ENCODE measurements around the gene HSP90AB1.

The HSP90AB1 gene

DNA sequence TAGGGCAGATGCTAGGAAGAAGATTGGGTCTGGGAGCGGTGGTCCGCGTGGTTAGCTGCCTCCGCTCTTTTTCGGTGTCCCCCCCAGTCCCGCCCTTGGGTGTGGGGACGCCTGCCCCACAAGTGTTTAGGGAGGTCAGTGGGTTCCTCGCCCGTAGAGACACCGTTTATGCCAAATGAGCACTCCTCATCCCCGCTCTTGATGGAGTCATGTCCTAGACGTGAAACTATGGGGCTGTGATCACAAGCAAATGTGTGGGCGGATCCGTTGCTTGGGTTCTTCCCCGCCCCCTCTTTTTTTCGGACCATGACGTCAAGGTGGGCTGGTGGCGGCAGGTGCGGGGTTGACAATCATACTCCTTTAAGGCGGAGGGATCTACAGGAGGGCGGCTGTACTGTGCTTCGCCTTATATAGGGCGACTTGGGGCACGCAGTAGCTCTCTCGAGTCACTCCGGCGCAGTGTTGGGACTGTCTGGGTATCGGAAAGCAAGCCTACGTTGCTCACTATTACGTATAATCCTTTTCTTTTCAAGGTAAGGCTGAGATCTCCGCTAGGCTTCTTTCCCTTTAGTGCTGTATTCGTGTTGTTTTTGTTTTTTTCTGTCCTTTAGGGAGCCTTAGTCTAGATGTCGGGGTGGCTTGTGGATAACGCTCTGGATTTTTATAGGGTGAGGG lies at the start of gene HSP90AB1:
Gene HSP90AB1, plus strand, starts transcription at position 439 of the 675 bp plus-strand sequence. CDS start 1,529 bp downstream, outside the sequence.
- H3K9ac ChIP-seq (ENCODE audit: low read length): peak within 1 kb of the TSS; percentile 92
- peaks cover 17% of the 10 kb centered on the region for H3K4me1 ChIP-seq (ENCODE audit: control insufficient read depth, low read depth, low read length)
- peak within 1 kb of the TSS; percentile 84 for H3K4me3 ChIP-seq (ENCODE audit: low read length)
- H3K27ac ChIP-seq (ENCODE audit: low read length): peak within 1 kb of the TSS; percentile 79
- H3K27me3 ChIP-seq (ENCODE audit: control insufficient read depth, insufficient read depth, low read length): peaks cover 4% of the 10 kb centered on the region
- peaks cover 39% of the 10 kb centered on the region for H3K36me3 ChIP-seq (ENCODE audit: control insufficient read depth, low read depth, low read length)
- H3K9me3 ChIP-seq (ENCODE audit: control insufficient read depth, low read depth, low read length): no peaks in the 10 kb centered on the region

DNA sequence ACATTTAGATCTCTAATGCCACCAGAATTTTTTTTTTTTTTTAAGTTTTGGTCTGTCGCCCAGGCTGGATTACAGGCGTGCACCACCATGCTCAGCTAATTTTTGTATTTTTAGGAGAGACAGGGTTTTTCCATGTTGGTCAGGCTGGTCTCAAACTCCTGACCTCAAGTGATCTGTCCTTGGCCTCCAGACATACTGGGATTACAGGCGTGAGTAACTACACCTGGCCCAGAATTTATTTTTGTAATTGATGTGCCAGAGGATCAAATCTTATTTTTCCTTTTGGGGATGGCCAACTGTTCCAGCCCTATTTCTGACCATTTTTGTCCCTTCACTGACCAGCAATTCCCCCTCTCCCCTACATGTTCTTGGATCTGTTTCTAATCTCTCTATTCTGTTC lies 48.2 kb upstream of the HSP90AB1 start:
- Histone ChIP-seq H3K9ac (ENCODE audit: low read length) (no peak overlapping the region), H3K27me3 (ENCODE audit: control insufficient read depth, insufficient read depth, low read length) (no peaks in the 10 kb centered on the region), H3K36me3 (ENCODE audit: control insufficient read depth, low read depth, low read length) (no peaks in the 10 kb centered on the region), H3K4me3 (ENCODE audit: low read length) (no peak overlapping the region), H3K4me1 (ENCODE audit: control insufficient read depth, low read depth, low read length) (peaks cover 30% of the 10 kb centered on the region), H3K27ac (ENCODE audit: low read length) (no peak overlapping the region), H3K9me3 (ENCODE audit: control insufficient read depth, low read depth, low read length) (no peaks in the 10 kb centered on the region)

DNA sequence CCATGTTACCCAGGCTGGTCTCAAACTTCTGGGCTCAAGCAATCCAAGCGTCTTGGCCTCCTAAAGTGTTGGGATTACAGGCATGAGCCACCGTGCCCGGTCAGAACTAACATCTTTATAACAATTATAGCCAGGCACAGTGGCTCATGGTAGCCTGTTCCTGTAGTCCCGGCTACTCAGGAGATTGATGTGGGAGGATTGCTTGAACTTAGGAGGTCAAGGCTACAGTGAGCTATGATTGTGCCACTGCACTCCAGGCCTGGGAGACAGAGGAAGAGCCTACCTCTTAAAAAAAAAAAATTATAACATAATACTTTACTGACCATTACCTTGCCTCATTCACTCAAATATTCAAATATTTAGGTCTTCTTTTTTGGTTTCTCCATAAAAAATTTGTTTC lies 47.0 kb upstream of the HSP90AB1 start:
- Histone ChIP-seq H3K27me3 (ENCODE audit: control insufficient read depth, insufficient read depth, low read length) (no peaks in the 10 kb centered on the region), H3K4me3 (ENCODE audit: low read length) (no peak overlapping the region), H3K9me3 (ENCODE audit: control insufficient read depth, low read depth, low read length) (no peaks in the 10 kb centered on the region), H3K4me1 (ENCODE audit: control insufficient read depth, low read depth, low read length) (peaks cover 38% of the 10 kb centered on the region), H3K9ac (ENCODE audit: low read length) (no peak overlapping the region), H3K36me3 (ENCODE audit: control insufficient read depth, low read depth, low read length) (no peaks in the 10 kb centered on the region), H3K27ac (ENCODE audit: low read length) (no peak overlapping the region)

DNA sequence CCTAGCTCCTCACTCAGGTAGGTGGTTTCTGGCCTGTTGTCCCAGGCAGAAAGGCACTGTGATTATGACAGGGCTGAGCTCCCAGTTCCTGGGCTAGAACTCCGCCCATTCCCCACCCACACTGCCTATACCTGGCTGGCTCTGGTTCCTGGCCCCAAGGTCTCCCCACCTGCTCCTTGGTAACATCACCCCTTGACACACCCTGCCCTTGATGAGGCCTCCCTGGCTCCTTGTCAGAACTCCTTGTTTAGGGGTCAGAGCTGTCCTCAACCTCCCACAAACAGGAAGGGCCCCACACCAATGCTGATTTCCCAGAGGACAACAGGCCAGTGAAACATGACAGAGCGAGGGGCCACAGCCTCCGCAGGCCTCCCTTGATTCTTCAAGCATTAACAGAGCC lies 45.7 kb upstream of the HSP90AB1 start:
- H3K9ac ChIP-seq (ENCODE audit: low read length): no peak overlapping the region
- no peaks in the 10 kb centered on the region for H3K9me3 ChIP-seq (ENCODE audit: control insufficient read depth, low read depth, low read length)
- H3K4me3 ChIP-seq (ENCODE audit: low read length): no peak overlapping the region
- H3K4me1 ChIP-seq (ENCODE audit: control insufficient read depth, low read depth, low read length): peaks cover 38% of the 10 kb centered on the region
- H3K27me3 ChIP-seq (ENCODE audit: control insufficient read depth, insufficient read depth, low read length): no peaks in the 10 kb centered on the region
- no peak overlapping the region for H3K27ac ChIP-seq (ENCODE audit: low read length)
- no peaks in the 10 kb centered on the region for H3K36me3 ChIP-seq (ENCODE audit: control insufficient read depth, low read depth, low read length)

DNA sequence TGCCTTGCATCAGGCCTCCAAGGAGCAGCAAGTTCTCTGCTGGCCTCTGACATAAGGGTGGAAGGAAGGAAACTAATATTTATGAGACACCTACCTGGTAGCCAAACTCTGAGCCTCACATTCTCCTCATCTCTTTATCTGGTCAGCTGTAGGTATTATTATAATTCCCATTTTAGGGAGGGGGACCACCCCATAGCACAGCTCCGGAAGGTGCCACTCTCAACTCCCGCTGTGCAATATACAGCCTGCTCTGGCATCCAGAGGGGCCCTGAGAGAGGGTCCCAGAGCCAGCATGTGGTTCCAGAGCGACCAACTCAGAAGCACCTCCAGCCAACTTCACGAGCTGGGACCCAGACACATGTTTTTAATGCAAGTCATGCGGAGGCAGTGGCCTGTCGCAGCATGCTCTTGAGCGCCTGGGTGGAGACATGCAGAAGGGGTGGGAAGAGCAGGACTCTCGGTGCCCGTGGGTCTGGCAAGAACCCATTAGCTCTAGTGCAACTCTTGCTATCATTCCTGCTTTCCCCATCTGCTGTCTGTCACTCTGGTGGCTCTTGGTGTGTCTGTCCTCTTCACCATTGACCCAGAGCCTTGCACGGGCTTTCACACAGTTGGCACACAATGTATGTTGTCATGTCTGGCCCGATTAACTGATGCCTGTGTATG lies 45.1 kb upstream of the HSP90AB1 start:
- peak overlapping the region; percentile 41 for H3K9ac ChIP-seq (ENCODE audit: low read length)

DNA sequence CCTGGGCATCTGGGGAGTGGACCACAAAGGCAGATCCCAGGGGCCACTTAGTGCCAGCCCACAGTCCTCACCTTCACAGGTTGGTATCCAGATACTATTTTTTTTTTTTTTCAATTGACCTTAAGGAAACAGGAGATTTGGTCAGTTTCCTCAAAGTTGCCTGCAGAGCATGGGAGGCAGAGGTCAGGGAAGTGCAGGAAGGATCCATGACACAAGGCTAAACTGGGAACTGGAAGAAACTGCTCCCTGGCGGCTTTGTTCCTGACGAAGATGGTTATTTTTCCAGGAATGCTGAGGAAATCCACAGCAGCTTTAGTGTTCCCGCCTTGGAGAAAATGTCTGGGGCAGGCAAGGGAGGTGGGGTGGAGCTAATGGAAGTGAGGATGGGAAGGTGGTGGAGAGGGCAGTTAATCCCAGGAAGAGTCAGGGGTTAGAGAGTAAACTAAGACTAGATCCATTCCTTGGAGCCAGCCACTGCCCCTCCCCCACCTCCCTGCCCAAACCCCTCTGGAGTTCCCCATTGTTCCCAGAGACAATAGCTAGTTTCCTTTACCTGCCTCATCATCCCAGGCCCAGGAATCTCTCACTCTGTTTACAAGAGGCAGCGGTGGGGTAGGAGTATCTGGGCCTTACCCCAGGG lies 44.4 kb upstream of the HSP90AB1 start:
- no peaks in the 10 kb centered on the region for H3K36me3 ChIP-seq (ENCODE audit: control insufficient read depth, low read depth, low read length)
- H3K27ac ChIP-seq (ENCODE audit: low read length): peak overlapping the region; percentile 66
- peaks cover 49% of the 10 kb centered on the region for H3K4me1 ChIP-seq (ENCODE audit: control insufficient read depth, low read depth, low read length)
- no peaks in the 10 kb centered on the region for H3K27me3 ChIP-seq (ENCODE audit: control insufficient read depth, insufficient read depth, low read length)
- H3K4me3 ChIP-seq (ENCODE audit: low read length): peak overlapping the region; percentile 3
- H3K9ac ChIP-seq (ENCODE audit: low read length): peak overlapping the region; percentile 41
- no peaks in the 10 kb centered on the region for H3K9me3 ChIP-seq (ENCODE audit: control insufficient read depth, low read depth, low read length)

More for the DNA sequence above, 45.1 kb upstream of the HSP90AB1 start:
- H3K36me3 ChIP-seq (ENCODE audit: control insufficient read depth, low read depth, low read length): no peaks in the 10 kb centered on the region
- H3K27me3 ChIP-seq (ENCODE audit: control insufficient read depth, insufficient read depth, low read length): no peaks in the 10 kb centered on the region
- peak overlapping the region; percentile 66 for H3K27ac ChIP-seq (ENCODE audit: low read length)
- no peak overlapping the region for H3K4me3 ChIP-seq (ENCODE audit: low read length)
- H3K4me1 ChIP-seq (ENCODE audit: control insufficient read depth, low read depth, low read length): peaks cover 44% of the 10 kb centered on the region
- no peaks in the 10 kb centered on the region for H3K9me3 ChIP-seq (ENCODE audit: control insufficient read depth, low read depth, low read length)

- H3K9me3 ChIP-seq (ENCODE audit: control insufficient read depth, low read depth, low read length): no peaks in the 10 kb centered on the region
- H3K4me1 ChIP-seq (ENCODE audit: control insufficient read depth, low read depth, low read length): peaks cover 49% of the 10 kb centered on the region
- H3K9ac ChIP-seq (ENCODE audit: low read length): peak overlapping the region; percentile 34
- H3K4me3 ChIP-seq (ENCODE audit: low read length): peak overlapping the region; percentile 3
- H3K27ac ChIP-seq (ENCODE audit: low read length): peak overlapping the region; percentile 66
- no peaks in the 10 kb centered on the region for H3K27me3 ChIP-seq (ENCODE audit: control insufficient read depth, insufficient read depth, low read length)
- no peaks in the 10 kb centered on the region for H3K36me3 ChIP-seq (ENCODE audit: control insufficient read depth, low read depth, low read length)
Observed at GRCh38 chr6:44202972-44203750, 43.7 kb upstream of the HSP90AB1 start.

- Histone ChIP-seq H3K4me3 (ENCODE audit: low read length) (no peak overlapping the region), H3K4me1 (ENCODE audit: control insufficient read depth, low read depth, low read length) (peaks cover 49% of the 10 kb centered on the region), H3K36me3 (ENCODE audit: control insufficient read depth, low read depth, low read length) (no peaks in the 10 kb centered on the region), H3K9ac (ENCODE audit: low read length) (no peak overlapping the region), H3K9me3 (ENCODE audit: control insufficient read depth, low read depth, low read length) (no peaks in the 10 kb centered on the region), H3K27me3 (ENCODE audit: control insufficient read depth, insufficient read depth, low read length) (no peaks in the 10 kb centered on the region), H3K27ac (ENCODE audit: low read length) (no peak overlapping the region)
Observed at GRCh38 chr6:44203955-44204354, 42.9 kb upstream of the HSP90AB1 start.

DNA sequence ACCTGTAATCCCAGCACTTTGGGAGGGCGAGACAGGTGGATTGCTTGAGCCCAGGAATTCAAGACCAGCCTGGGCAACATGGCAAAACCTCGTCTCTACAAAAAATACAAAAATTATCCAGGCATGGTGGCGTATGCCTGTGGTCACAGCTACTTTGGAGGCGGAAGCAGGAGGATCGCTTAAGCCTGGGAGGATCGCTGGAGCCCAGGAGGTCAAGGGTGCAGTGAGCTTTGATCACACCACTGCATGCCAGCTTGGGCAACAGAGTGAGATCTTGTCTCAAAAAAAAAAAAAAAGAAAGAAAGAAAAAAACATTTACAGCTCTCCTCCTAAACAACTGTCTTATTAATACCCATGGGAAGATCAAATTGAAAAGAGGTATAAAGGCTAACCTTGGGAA lies 38.9 kb upstream of the HSP90AB1 start:
- H3K36me3 ChIP-seq (ENCODE audit: control insufficient read depth, low read depth, low read length): no peaks in the 10 kb centered on the region
- no peak overlapping the region for H3K9ac ChIP-seq (ENCODE audit: low read length)
- H3K27ac ChIP-seq (ENCODE audit: low read length): no peak overlapping the region
- H3K4me3 ChIP-seq (ENCODE audit: low read length): no peak overlapping the region
- H3K9me3 ChIP-seq (ENCODE audit: control insufficient read depth, low read depth, low read length): no peaks in the 10 kb centered on the region
- no peaks in the 10 kb centered on the region for H3K27me3 ChIP-seq (ENCODE audit: control insufficient read depth, insufficient read depth, low read length)
- H3K4me1 ChIP-seq (ENCODE audit: control insufficient read depth, low read depth, low read length): peaks cover 25% of the 10 kb centered on the region

GRCh38 chr6:44211284-44211683 lies 35.6 kb upstream of the HSP90AB1 start:
- no peak overlapping the region for H3K27ac ChIP-seq (ENCODE audit: low read length)
- peaks cover 10% of the 10 kb centered on the region for H3K4me1 ChIP-seq (ENCODE audit: control insufficient read depth, low read depth, low read length)
- H3K4me3 ChIP-seq (ENCODE audit: low read length): no peak overlapping the region
- H3K27me3 ChIP-seq (ENCODE audit: control insufficient read depth, insufficient read depth, low read length): no peaks in the 10 kb centered on the region
- H3K9me3 ChIP-seq (ENCODE audit: control insufficient read depth, low read depth, low read length): no peaks in the 10 kb centered on the region
- H3K9ac ChIP-seq (ENCODE audit: low read length): no peak overlapping the region
- no peaks in the 10 kb centered on the region for H3K36me3 ChIP-seq (ENCODE audit: control insufficient read depth, low read depth, low read length)

DNA sequence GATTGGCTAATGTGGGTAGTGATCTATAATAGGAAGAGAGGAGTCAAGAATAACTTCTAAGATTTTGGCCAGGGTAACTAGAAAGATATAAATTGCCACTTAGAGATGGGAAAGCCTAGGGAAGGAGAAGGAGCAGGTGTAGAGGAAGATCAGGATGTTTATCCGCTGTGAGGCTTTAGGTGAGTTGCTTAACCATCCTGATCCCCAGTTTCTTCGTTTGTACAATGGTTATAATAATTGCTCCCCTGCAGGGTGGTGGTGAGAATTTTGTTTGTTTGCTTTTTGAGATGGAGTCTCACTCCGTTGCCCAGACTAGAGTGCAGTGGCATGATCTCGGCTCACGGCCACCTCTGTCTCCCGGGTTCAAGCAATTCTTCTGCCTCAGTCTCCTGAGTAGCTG lies 32.6 kb upstream of the HSP90AB1 start:
- Histone ChIP-seq H3K9me3 (ENCODE audit: control insufficient read depth, low read depth, low read length) (no peaks in the 10 kb centered on the region), H3K4me3 (ENCODE audit: low read length) (no peak overlapping the region), H3K36me3 (ENCODE audit: control insufficient read depth, low read depth, low read length) (no peaks in the 10 kb centered on the region), H3K9ac (ENCODE audit: low read length) (no peak overlapping the region), H3K4me1 (ENCODE audit: control insufficient read depth, low read depth, low read length) (peaks cover 27% of the 10 kb centered on the region), H3K27ac (ENCODE audit: low read length) (no peak overlapping the region), H3K27me3 (ENCODE audit: control insufficient read depth, insufficient read depth, low read length) (no peaks in the 10 kb centered on the region)
